GM18858 (cell line): Measurements from ENCODE around the gene SEC22C.

Experiments used
- ATAC-seq: cut with Tn5 transposase; IDR thresholded peaks from one replicate; pipeline ENCODE4 v1.9.1; 2021; ENCODE audit not compliant: unreplicated experiment

The SEC22C gene

GRCh38 chr3:42515391-42515916, 66.3 kb downstream of the SEC22C start:
- no peak for ATAC-seq

- ATAC-seq: no peak
Measured at GRCh38 chr3:42514876-42515275, 66.9 kb downstream of the SEC22C start.

- ATAC-seq: no peak
Measured at GRCh38 chr3:42513521-42513920, 68.2 kb downstream of the SEC22C start.

GRCh38 chr3:42513121-42513520, 68.6 kb downstream of the SEC22C start:
- ATAC-seq: no peak

GRCh38 chr3:42511736-42512135, 70.0 kb downstream of the SEC22C start:
- no peak for ATAC-seq

GRCh38 chr3:42511201-42511600, 70.6 kb downstream of the SEC22C start:
- no peak for ATAC-seq

- no peak for ATAC-seq
Measured at GRCh38 chr3:42510325-42510724, 71.4 kb downstream of the SEC22C start.

- no peak for ATAC-seq
Measured at GRCh38 chr3:42509111-42509510, 72.7 kb downstream of the SEC22C start.

GRCh38 chr3:42508562-42508961, 73.2 kb downstream of the SEC22C start:
- no peak for ATAC-seq

GRCh38 chr3:42507761-42508335, 73.9 kb downstream of the SEC22C start:
- no peak for ATAC-seq

GRCh38 chr3:42507252-42507651, 74.5 kb downstream of the SEC22C start:
- no peak for ATAC-seq

- ATAC-seq: no peak
Measured at GRCh38 chr3:42505849-42506410, 75.8 kb downstream of the SEC22C start.

- ATAC-seq: no peak
Measured at GRCh38 chr3:42505128-42505848, 76.5 kb downstream of the SEC22C start.

GRCh38 chr3:42504334-42505127, 77.2 kb downstream of the SEC22C start:
- ATAC-seq: no peak

GRCh38 chr3:42503957-42504333, 77.8 kb downstream of the SEC22C start:
- no peak for ATAC-seq

GRCh38 chr3:42503251-42503924, 78.4 kb downstream of the SEC22C start:
- ATAC-seq: no peak

GRCh38 chr3:42502429-42503250, 79.1 kb downstream of the SEC22C start, which contains the start of gene VIPR1:
VIPR1 (plus strand) TSS chr3:42502643; CDS start chr3:42502736, 93 bp downstream.
- peak; percentile 93 for ATAC-seq

GRCh38 chr3:42501681-42502428, 79.9 kb downstream of the SEC22C start:
- ATAC-seq: no peak

- ATAC-seq: no peak
Measured at GRCh38 chr3:42501321-42501680, 80.5 kb downstream of the SEC22C start.
